ENCODE data around the gene KDF1.

- TF ChIP-seq CTCF (conservative IDR thresholded peaks at IDR 0.05) (no peak), EZH2 (IDR thresholded peaks at IDR 0.05; ENCODE audit: low read depth) (no peak)
Measured at GRCh38 chr1:26950602-26951001, 9.7 kb downstream of the KDF1 start.

All from PC-9 (cell line).